Tibial nerve (tissue), 4 donors: Measurements from ENCODE around the gene UBA52. TPM values are rescaled to one million over a fixed set of nuclear protein-coding genes. Genes with fewer than 3 reads are reported as not detected.

Source experiments
- DNase-seq, 2 donors: peaks; one replicate each; pipeline ENCODE4 v3.0.0-alpha.2; 2019; ENCODE audit warnings: low spot score in 2 of 2
- H3K27ac ChIP-seq, 4 donors: fragments of 200-600 bp; sonication (generic) in 3 of 4; one replicate each; pipeline ENCODE4 v1.5.1; 2017 to 2019; ENCODE audit warnings: mild to moderate bottlenecking in 1 of 4
- H3K27me3 ChIP-seq, 2 donors: fragments of 200-600 bp; sonication (generic) in 1 of 2; one replicate each; pipeline versions ENCODE4 v1.5.1 to v1.6.0; 2017 to 2019
- H3K36me3 ChIP-seq, 3 donors: fragments of 200-600 bp; sonication (generic); one replicate each; pipeline ENCODE4 v1.5.1; 2018 to 2019
- H3K4me1 ChIP-seq, 4 donors: fragments of 200-600 bp; sonication (generic) in 3 of 4; one replicate each; pipeline ENCODE4 v1.5.1; 2017 to 2019
- H3K4me3 ChIP-seq, 4 donors: fragments of 200-600 bp; sonication (generic) in 3 of 4; one replicate each; pipeline ENCODE4 v1.5.1; 2017 to 2019; ENCODE audit warnings: mild to moderate bottlenecking in 1 of 4, moderate library complexity in 1 of 4
- H3K9me3 ChIP-seq, 4 donors: fragments of 200-600 bp; sonication (generic) in 3 of 4; one replicate each; pipeline ENCODE4 v1.5.1; 2017 to 2019
- EP300 ChIP-seq, 2 donors: sonication (generic); formaldehyde crosslinking; IDR thresholded peaks; one replicate each; pipeline ENCODE4 v1.6.1; 2017; ENCODE audit warnings: antibody characterized with exemption in 2 of 2, mild to moderate bottlenecking in 1 of 2
- POLR2A ChIP-seq, 2 donors: fragments of 450-650 bp; IDR thresholded peaks; one replicate each; pipeline ENCODE4 v1.6.1; 2017; ENCODE audit warnings: antibody characterized with exemption in 2 of 2, mild to moderate bottlenecking in 2 of 2, moderate library complexity in 2 of 2
- WGBS, 2 donors: methylation state at CpG; one replicate each; pipeline ENCODE4 v1.1.5; 2018; 5-methylcytosine and 5-hydroxymethylcytosine counted together
- total RNA-seq, 4 donors: library from RNA; depleted of rRNA; stranded (reverse); fragments of >200 nt; gene quantifications; one replicate each; pipeline ENCODE4 v1.1.0, GENCODE V29; 2016
- TF ChIP-seq, protein P1 (sequence below), 5 experiments: fragments of 200-600 bp in 3 of 5; fragments of 450-650 bp in 2 of 5; sonication (generic) in 3 of 5; IDR thresholded peaks; one replicate each; pipeline ENCODE4 v1.5.1; 2016 to 2019; ENCODE audit warnings: antibody characterized with exemption in 5 of 5, mild to moderate bottlenecking in 3 of 5, moderate library complexity in 2 of 5

The UBA52 gene
- total RNA-seq, 4 donors from 2014 or later, result 504 to 826 (median 521) TPM

DNA sequence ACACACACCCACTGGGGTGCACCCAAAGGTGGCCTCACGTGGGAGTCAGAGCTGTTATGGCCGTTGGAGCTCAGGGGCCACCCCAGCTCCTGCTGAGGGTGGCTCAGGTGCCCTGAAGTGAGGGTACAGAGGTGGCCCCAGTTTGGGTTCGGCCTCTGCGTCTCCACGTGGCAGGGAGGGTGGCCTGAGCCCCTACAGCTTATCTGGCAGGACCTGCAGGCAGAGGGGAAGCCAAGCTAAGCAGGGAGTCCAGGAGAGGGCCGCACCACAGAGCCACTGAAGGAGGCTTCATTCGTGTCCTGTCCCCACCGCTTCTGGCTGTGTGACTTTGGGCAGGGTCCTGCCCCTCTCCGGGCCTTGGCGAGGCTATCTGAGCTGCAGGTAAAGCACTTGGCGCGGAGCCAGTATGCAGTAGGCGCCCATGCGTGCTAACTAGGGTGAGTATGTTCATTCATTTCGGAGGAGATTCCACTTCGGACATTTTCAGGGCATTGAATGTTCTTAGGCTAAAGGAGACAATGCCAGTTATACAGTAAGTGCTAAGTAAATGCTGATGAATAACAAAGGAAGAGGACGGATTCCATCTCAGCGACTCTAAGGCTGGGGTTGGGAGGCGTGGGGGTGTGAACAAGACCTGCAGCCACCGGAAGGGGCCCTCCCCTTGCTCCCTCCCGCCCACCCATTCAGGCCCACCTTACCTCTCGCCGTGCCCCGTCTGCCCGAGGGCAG lies 21.9 kb downstream of the UBA52 start:
- WGBS, 2 donors, result 41 to 47% methylated on average over 24 to 25 of the region's 25 CpGs
- H3K27ac ChIP-seq, result peak overlapping the region in 3 of 4 donors; percentile 22 to 59 (median 53)
- H3K9me3 ChIP-seq, result no peaks in the 10 kb centered on the region
- no peak for DNase-seq
- peaks cover 2 to 17% of the 10 kb centered on the region in 2 donors for H3K27me3 ChIP-seq
- peak overlapping the region in 2 of 4 donors; percentile 46 to 51 for H3K4me3 ChIP-seq
- H3K36me3 ChIP-seq, result peaks cover 0 to 8% (median 0%) of the 10 kb centered on the region in 3 donors
- peaks cover 0 to 40% (median 25%) of the 10 kb centered on the region in 4 donors for H3K4me1 ChIP-seq
- TF ChIP-seq, protein P1, sequence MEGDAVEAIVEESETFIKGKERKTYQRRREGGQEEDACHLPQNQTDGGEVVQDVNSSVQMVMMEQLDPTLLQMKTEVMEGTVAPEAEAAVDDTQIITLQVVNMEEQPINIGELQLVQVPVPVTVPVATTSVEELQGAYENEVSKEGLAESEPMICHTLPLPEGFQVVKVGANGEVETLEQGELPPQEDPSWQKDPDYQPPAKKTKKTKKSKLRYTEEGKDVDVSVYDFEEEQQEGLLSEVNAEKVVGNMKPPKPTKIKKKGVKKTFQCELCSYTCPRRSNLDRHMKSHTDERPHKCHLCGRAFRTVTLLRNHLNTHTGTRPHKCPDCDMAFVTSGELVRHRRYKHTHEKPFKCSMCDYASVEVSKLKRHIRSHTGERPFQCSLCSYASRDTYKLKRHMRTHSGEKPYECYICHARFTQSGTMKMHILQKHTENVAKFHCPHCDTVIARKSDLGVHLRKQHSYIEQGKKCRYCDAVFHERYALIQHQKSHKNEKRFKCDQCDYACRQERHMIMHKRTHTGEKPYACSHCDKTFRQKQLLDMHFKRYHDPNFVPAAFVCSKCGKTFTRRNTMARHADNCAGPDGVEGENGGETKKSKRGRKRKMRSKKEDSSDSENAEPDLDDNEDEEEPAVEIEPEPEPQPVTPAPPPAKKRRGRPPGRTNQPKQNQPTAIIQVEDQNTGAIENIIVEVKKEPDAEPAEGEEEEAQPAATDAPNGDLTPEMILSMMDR (IDR thresholded peaks at IDR 0.05), result no peak
- TF ChIP-seq EP300 (IDR thresholded peaks at IDR 0.05), result no peak
- no peak for TF ChIP-seq POLR2A (IDR thresholded peaks at IDR 0.05)

DNA sequence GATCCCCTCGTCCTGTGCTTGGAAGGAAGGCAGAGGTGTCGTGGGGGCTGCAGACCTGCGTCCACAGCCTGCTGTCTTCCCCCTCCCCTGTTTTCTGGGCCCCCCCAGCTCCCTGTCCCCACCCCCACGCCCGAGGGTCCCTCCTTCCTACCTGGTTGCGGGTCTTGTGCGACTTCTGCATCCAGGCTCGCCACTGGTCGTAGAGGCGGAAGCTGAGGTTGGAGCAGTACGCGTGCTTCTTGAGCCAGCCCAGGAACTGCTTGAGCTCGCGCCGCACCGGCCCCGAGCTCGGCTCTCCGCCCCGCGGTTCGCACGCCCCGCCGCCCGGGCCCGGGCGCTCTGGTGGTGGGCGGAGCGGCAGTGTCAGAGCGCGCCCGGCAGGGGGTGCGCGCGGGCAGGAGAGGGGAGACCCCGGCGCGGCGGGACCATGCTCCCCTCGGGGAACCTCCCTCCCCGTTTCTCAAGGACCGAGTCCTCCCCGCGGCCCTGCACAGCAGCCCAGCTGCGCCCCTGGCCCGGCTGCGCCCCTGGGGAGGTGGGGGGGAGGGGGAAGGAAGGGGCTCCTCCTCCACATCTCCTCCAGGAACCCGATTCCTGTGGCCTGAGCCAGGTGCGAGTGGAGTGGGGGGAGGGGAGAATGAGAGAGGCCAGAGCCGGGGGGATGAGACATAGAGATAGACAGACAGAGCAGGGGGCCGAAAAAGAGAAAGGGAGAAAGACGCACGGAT lies 22.6 kb downstream of the UBA52 start:
- peaks cover 2 to 25% of the 10 kb centered on the region in 2 donors for H3K27me3 ChIP-seq
- peak; percentile 44 to 63 for DNase-seq
- peaks cover 0 to 8% (median 0%) of the 10 kb centered on the region in 3 donors for H3K36me3 ChIP-seq
- no peaks in the 10 kb centered on the region for H3K9me3 ChIP-seq
- TF ChIP-seq EP300 (IDR thresholded peaks at IDR 0.05) (no peak), POLR2A (IDR thresholded peaks at IDR 0.05) (no peak)
- TF ChIP-seq, protein P1 (IDR thresholded peaks at IDR 0.05), result peak; percentile 93 to 97 (median 96)
- H3K4me1 ChIP-seq, result peaks cover 0 to 37% (median 25%) of the 10 kb centered on the region in 4 donors
- WGBS, 2 donors, result 1 to 4% methylated on average over 10 to 32 of the region's 54 CpGs
- H3K4me3 ChIP-seq, result peak overlapping the region; percentile 11 to 51 (median 39)
- H3K27ac ChIP-seq, result peak overlapping the region in 2 of 4 donors; percentile 53 to 59

GRCh38 chr19:18594824-18595373 lies 23.2 kb downstream of the UBA52 start:
- TF ChIP-seq, protein P1 (IDR thresholded peaks at IDR 0.05), result no peak
- TF ChIP-seq EP300 (IDR thresholded peaks at IDR 0.05) (no peak), POLR2A (IDR thresholded peaks at IDR 0.05) (no peak)

DNA sequence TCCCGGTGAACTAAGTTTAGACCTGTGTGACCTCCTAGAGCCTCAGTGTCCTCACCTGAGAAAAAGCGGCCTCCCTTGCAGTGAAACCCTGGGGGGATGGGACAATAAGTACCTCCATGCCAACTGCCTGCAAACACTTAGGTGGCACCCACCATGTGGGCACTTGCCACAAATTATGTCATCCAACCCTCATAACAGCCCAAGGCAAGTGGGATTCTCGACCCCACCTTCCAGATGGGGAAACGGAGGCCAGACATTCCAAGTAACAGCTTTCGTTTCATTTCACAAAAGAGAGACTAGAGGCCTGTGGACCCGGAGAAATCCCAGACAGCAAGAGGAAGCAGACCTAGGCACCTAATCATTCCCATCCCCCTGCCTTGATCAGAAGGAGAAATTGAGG lies 23.8 kb downstream of the UBA52 start:
- Histone ChIP-seq H3K9me3 (no peaks in the 10 kb centered on the region), H3K4me3 (no peak overlapping the region), H3K4me1 (peaks cover 0 to 26% (median 16%) of the 10 kb centered on the region in 4 donors), H3K36me3 (peaks cover 0 to 8% (median 0%) of the 10 kb centered on the region in 3 donors), H3K27ac (no peak overlapping the region), H3K27me3 (peaks cover 2 to 37% of the 10 kb centered on the region in 2 donors)
- TF ChIP-seq, protein P1 (IDR thresholded peaks at IDR 0.05), result no peak
- TF ChIP-seq POLR2A (IDR thresholded peaks at IDR 0.05), result no peak
- no peak for TF ChIP-seq EP300 (IDR thresholded peaks at IDR 0.05)
- WGBS, 2 donors, result 60 to 71% methylated on average over 6 of the region's 6 CpGs
- DNase-seq, result no peak

More at GRCh38 chr19:18594824-18595373, 23.2 kb downstream of the UBA52 start:
- Histone ChIP-seq H3K36me3 (peaks cover 0 to 8% (median 0%) of the 10 kb centered on the region in 3 donors), H3K27me3 (peaks cover 2 to 31% of the 10 kb centered on the region in 2 donors), H3K9me3 (no peaks in the 10 kb centered on the region), H3K4me1 (peaks cover 0 to 31% (median 19%) of the 10 kb centered on the region in 4 donors), H3K4me3 (peak overlapping the region in 3 of 4 donors; percentile 32 to 51 (median 46)), H3K27ac (peak overlapping the region in 2 of 4 donors; percentile 53 to 59)
- 24 to 26% methylated on average over 15 to 26 of the region's 26 CpGs for WGBS, 2 donors
- DNase-seq, result no peak
